Panc1 (cell line): Measurements from ENCODE around the gene DYRK1A. TPM values are rescaled to one million over a fixed set of nuclear protein-coding genes. Genes with fewer than 3 reads are reported as not detected.

Source experiments
- ATAC-seq: fragments of 200-7000 bp; cut with Tn5 transposase; 2 replicates; pipeline ENCODE4 v1.9.1; 2020; ENCODE audit warnings: mild to moderate bottlenecking, moderate library complexity
- BruUV-seq: library from RNA; stranded (reverse); fragments of 400-500 nt; replicated peaks from 2 replicates; lab custom pipeline; 2021; lab: Mats Ljungman, UMichigan
- CTCF ChIA-PET: fragments of 300-600 bp; sonication (Branson Sonifier 250); formaldehyde crosslinking; loops from one replicate; lab custom pipeline; 2022; ENCODE audit warnings: antibody characterized with exemption; lab: Charles Lee
- POLR2A ChIA-PET: fragments of 300-600 bp; sonication (Branson Sonifier 250); formaldehyde crosslinking; loops from one replicate; lab custom pipeline; 2022; ENCODE audit warnings: antibody characterized with exemption; lab: Charles Lee
- DNase-seq: peaks from one replicate; pipeline ENCODE4 v3.0.0-alpha.2; 2010; ENCODE audit warnings: low read depth, low spot score
- H3K27ac ChIP-seq: 2 replicates; pipeline ENCODE4 v1.5.1; 2011; ENCODE audit warnings: mild to moderate bottlenecking, low read length, inconsistent platforms
- H3K27me3 ChIP-seq: fragments of 200-500 bp; sonication (Bioruptor generic); 2 replicates; pipeline ENCODE4 v1.6.0; 2014; ENCODE audit warnings: low read length, inconsistent platforms; ENCODE audit not compliant: control insufficient read depth, insufficient read depth
- H3K36me3 ChIP-seq: fragments of 200-500 bp; sonication (Bioruptor generic); 2 replicates; pipeline ENCODE4 v1.5.1; 2014; ENCODE audit warnings: inconsistent platforms, mild to moderate bottlenecking, low read length, moderate library complexity; ENCODE audit not compliant: control insufficient read depth, insufficient read depth
- H3K4me1 ChIP-seq: 2 replicates; pipeline ENCODE4 v1.5.1; 2011; ENCODE audit warnings: inconsistent platforms, mild to moderate bottlenecking, low read length, moderate library complexity; ENCODE audit not compliant: control insufficient read depth, insufficient read depth
- H3K4me3 ChIP-seq, 2 experiments: 2 replicates each; pipeline ENCODE4 v1.5.1; 2011 to 2012; ENCODE audit warnings: low read depth in 2 of 2, low read length in 2 of 2, mild to moderate bottlenecking in 2 of 2, inconsistent platforms in 1 of 2, moderate library complexity in 1 of 2
- H3K9me3 ChIP-seq: fragments of 200-500 bp; sonication (Bioruptor generic); 2 replicates; pipeline ENCODE4 v1.5.1; 2014; ENCODE audit warnings: low read depth, mild to moderate bottlenecking, inconsistent platforms, low read length, moderate library complexity; ENCODE audit not compliant: control insufficient read depth, insufficient read depth
- CTCF ChIP-seq: fragments of 450-650 bp; IDR thresholded peaks from 2 replicates; pipeline ENCODE4 v1.5.1; 2017; ENCODE audit warnings: mild to moderate bottlenecking
- POLR2AphosphoS5 ChIP-seq: IDR thresholded peaks from 2 replicates; pipeline ENCODE4 v1.6.1; 2012; ENCODE audit warnings: mild to moderate bottlenecking, low read depth, low read length, moderate library complexity
- SIN3A ChIP-seq: IDR thresholded peaks from 2 replicates; pipeline ENCODE4 v1.6.1; 2012; ENCODE audit warnings: low read depth, mild to moderate bottlenecking, low read length, moderate library complexity, borderline replicate concordance; ENCODE audit not compliant: insufficient read depth
- TCF7L2 ChIP-seq: IDR thresholded peaks from 2 replicates; pipeline ENCODE4 v1.6.1; 2011; ENCODE audit warnings: mild to moderate bottlenecking, low read depth, low read length, inconsistent platforms
- in situ Hi-C: cut with HindIII; loops from 2 replicates; pipeline ENCODE4 v1.10.0; 2016; ENCODE audit warnings: low sequenced_read_pairs, low pct_unique_long_range_greater_than_20kb
- intact Hi-C: fragments of 100-400 bp; cut with micrococcal nuclease; formaldehyde crosslinking; loops from one replicate; pipeline ENCODE4 v1.10.0; 2022; ENCODE audit not compliant: unreplicated experiment
- total RNA-seq: library from RNA; stranded (reverse); gene quantifications from one replicate; pipeline ENCODE4 v1.2.1, GENCODE V29; 2021; ENCODE audit not compliant: unreplicated experiment
- TF ChIP-seq, protein P1 (sequence below), 2 experiments: IDR thresholded peaks; 2 replicates each; pipeline ENCODE4 v1.6.1; 2011 to 2012; ENCODE audit warnings: low read depth in 2 of 2, control low read depth in 1 of 2, low read length in 1 of 2, mild to moderate bottlenecking in 1 of 2, moderate library complexity in 1 of 2; ENCODE audit not compliant: insufficient read depth in 1 of 2

DYRK1A gene
- total RNA-seq, 1 experiment from 2014 or later, result 36.1 TPM

GRCh38 chr21:37460196-37460595 lies 93.6 kb downstream of the DYRK1A start:
- Histone ChIP-seq H3K27me3 (no peaks in the 10 kb centered on the region), H3K4me3 (no peak overlapping the region), H3K9me3 (no peaks in the 10 kb centered on the region), H3K4me1 (peaks cover 49% of the 10 kb centered on the region), H3K27ac (no peak overlapping the region), H3K36me3 (no peaks in the 10 kb centered on the region)
- intact Hi-C loops, result no loop called here
- BruUV-seq, result no TSS peak
- CTCF ChIA-PET, result no interaction called here
- POLR2A ChIA-PET, result no interaction called here
- TF ChIP-seq TCF7L2 (no peak), SIN3A (no peak), CTCF (peak; percentile 64), POLR2AphosphoS5 (no peak)
- TF ChIP-seq, protein P1, sequence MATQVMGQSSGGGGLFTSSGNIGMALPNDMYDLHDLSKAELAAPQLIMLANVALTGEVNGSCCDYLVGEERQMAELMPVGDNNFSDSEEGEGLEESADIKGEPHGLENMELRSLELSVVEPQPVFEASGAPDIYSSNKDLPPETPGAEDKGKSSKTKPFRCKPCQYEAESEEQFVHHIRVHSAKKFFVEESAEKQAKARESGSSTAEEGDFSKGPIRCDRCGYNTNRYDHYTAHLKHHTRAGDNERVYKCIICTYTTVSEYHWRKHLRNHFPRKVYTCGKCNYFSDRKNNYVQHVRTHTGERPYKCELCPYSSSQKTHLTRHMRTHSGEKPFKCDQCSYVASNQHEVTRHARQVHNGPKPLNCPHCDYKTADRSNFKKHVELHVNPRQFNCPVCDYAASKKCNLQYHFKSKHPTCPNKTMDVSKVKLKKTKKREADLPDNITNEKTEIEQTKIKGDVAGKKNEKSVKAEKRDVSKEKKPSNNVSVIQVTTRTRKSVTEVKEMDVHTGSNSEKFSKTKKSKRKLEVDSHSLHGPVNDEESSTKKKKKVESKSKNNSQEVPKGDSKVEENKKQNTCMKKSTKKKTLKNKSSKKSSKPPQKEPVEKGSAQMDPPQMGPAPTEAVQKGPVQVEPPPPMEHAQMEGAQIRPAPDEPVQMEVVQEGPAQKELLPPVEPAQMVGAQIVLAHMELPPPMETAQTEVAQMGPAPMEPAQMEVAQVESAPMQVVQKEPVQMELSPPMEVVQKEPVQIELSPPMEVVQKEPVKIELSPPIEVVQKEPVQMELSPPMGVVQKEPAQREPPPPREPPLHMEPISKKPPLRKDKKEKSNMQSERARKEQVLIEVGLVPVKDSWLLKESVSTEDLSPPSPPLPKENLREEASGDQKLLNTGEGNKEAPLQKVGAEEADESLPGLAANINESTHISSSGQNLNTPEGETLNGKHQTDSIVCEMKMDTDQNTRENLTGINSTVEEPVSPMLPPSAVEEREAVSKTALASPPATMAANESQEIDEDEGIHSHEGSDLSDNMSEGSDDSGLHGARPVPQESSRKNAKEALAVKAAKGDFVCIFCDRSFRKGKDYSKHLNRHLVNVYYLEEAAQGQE (IDR thresholded peaks at IDR 0.05; ENCODE audit: insufficient read depth in 1 of 2, low read depth in 2 of 2, low read length in 1 of 2), result no peak
- ATAC-seq, result no peak
- no peak for DNase-seq
- in situ Hi-C loops, result no loop called here

DNA sequence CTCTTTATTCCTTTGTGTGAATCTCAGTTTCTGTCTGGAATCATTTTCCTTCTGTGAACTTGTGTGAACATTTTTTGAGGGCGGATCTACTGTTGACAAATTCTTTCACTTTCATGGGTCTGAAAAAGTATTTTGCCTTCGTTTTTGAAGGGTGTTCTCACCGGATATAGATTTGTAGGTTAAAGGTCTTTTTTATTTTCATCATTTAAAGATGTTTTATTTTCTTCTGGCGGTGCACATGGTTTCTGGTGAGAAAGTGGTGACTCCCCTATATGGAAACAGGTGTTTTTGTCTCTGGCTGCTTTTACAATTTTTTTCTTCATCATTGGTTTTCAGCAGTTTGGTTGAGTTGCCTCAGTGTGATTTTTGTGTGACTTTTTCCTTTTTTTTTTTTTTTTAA lies 94.9 kb downstream of the DYRK1A start:
- H3K4me3 ChIP-seq, result no peak overlapping the region
- in situ Hi-C loops (no loop called here), intact Hi-C loops (no loop called here)
- peaks cover 49% of the 10 kb centered on the region for H3K4me1 ChIP-seq
- BruUV-seq, result no TSS peak
- no peak overlapping the region for H3K27ac ChIP-seq
- no peak for ATAC-seq
- no peaks in the 10 kb centered on the region for H3K27me3 ChIP-seq
- ChIA-PET POLR2A (no interaction called here), CTCF (no interaction called here)
- H3K36me3 ChIP-seq, result no peaks in the 10 kb centered on the region
- H3K9me3 ChIP-seq, result no peaks in the 10 kb centered on the region
- TF ChIP-seq, protein P1 (IDR thresholded peaks at IDR 0.05; ENCODE audit: insufficient read depth in 1 of 2, low read depth in 2 of 2, low read length in 1 of 2), result no peak
- TF ChIP-seq TCF7L2 (no peak), CTCF (no peak), SIN3A (no peak), POLR2AphosphoS5 (no peak)
- no peak for DNase-seq
